SK-N-SH treated with all-trans-retinoic acid at 6 μM for 48 hours (cell line): Measurements from ENCODE around the gene RNU11.
"Not testable (repeated sequence)": the region's sequence is repeated elsewhere in the genome, so short reads cannot be mapped to it uniquely, and the experiment has no call there.

Experiments
- ATAC-seq: fragments of 200-7000 bp; cut with Tn5 transposase; 3 replicates; pipeline ENCODE4 v1.9.1; 2020; ENCODE audit warnings: mild to moderate bottlenecking, moderate library complexity
- GLIS3 ChIP-seq: fragments of 250-450 bp; sonication (Bioruptor Pico); IDR thresholded peaks from 2 replicates; pipeline ENCODE4 v1.5.0; 2020; ENCODE audit warnings: mild to moderate bottlenecking, moderate library complexity
- TSHZ2 ChIP-seq: fragments of 250-450 bp; sonication (Bioruptor Pico); IDR thresholded peaks from 2 replicates; pipeline ENCODE4 v1.5.0; 2020; ENCODE audit warnings: mild to moderate bottlenecking, moderate library complexity
- ZFP3 ChIP-seq: fragments of 250-450 bp; sonication (Bioruptor Pico); IDR thresholded peaks from 2 replicates; pipeline ENCODE4 v1.5.0; 2020; ENCODE audit warnings: mild to moderate bottlenecking, moderate library complexity

Gene RNU11

DNA sequence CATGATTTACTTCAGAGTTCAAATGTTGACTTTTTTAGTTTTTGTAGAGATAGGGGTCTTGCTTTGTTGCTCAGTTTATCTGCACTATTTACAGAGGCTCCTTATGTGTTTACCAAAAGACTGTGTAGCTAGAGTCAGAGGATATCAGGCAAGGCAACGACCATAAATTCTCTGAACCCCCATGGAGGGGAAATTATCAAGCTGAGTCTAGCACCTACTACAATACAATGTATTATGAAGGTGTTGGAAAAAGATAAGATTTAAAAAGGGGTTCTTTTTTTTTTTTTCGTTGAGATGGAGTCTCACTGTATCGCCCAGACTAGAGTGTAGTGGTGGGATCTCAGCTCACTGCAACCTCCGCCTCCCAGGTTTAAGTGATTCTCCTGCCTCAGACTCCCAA is 36.5 kb downstream of the RNU11 start (continued):
- TF ChIP-seq TSHZ2 (CRISPR knock-in tag) (no peak), ZFP3 (CRISPR knock-in tag) (no peak), GLIS3 (no peak)

- not testable (repeated sequence) for ATAC-seq
Observed at GRCh38 chr1:28691627-28692026, 43.2 kb downstream of the RNU11 start.
